Ectodermal cell (in vitro differentiated cells): ENCODE results near the gene COL17A1.

ENCODE experiments used
- H3K27ac ChIP-seq: 2 replicates; pipeline ENCODE4 v1.7.0; 2013; ENCODE audit warnings: mild to moderate bottlenecking, low read depth, low read length; ENCODE audit not compliant: insufficient read depth, poor library complexity, severe bottlenecking
- H3K27me3 ChIP-seq: 2 replicates; pipeline ENCODE4 v1.7.0; 2013; ENCODE audit warnings: mild to moderate bottlenecking, low read length; ENCODE audit not compliant: insufficient read depth, control insufficient read depth, poor library complexity, severe bottlenecking
- H3K36me3 ChIP-seq: one replicate; pipeline ENCODE4 v1.7.0; 2013; ENCODE audit warnings: low read length; ENCODE audit not compliant: control insufficient read depth, insufficient read depth
- H3K4me1 ChIP-seq: one replicate; pipeline ENCODE4 v1.7.0; 2013; ENCODE audit warnings: low read length; ENCODE audit not compliant: control insufficient read depth, insufficient read depth
- H3K4me3 ChIP-seq: 2 replicates; pipeline ENCODE4 v1.7.0; 2013; ENCODE audit warnings: low read depth, low read length, control low read depth; ENCODE audit not compliant: insufficient read depth
- H3K9me3 ChIP-seq: 2 replicates; pipeline ENCODE4 v1.7.0; 2013; ENCODE audit warnings: mild to moderate bottlenecking, low read length, moderate library complexity; ENCODE audit not compliant: control insufficient read depth
- WGBS, 2 experiments: methylation state at CpG; one replicate each; pipeline ENCODE4 v1.1.7; 2013; ENCODE audit warnings: missing lambda C conversion rate in 2 of 2; 5-methylcytosine and 5-hydroxymethylcytosine counted together

The COL17A1 gene

DNA sequence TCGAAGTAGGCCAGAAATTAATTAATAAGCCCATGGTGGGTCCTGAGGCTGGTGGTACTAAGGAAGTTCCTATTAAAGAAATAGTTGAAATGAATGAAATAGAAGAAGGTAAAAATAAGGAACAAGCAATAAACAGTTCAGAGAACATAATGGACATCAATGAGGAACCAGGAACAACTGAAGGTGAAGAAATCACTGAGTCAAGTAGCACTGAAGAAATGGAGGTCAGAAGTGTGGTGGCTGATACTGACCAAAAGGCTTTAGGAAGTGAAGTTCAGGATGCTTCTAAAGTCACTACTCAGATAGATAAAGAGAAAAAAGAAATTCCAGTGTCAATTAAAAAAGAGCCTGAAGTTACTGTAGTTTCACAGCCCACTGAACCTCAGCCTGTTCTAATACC lies 82.8 kb downstream of the COL17A1 start:
- Histone ChIP-seq H3K27ac (no peak overlapping the region), H3K4me3 (no peak overlapping the region), H3K4me1 (no peaks in the 10 kb centered on the region), H3K9me3 (no peaks in the 10 kb centered on the region), H3K27me3 (no peaks in the 10 kb centered on the region), H3K36me3 (peaks cover 7% of the 10 kb centered on the region)
- WGBS, 2 experiments, result 96 to 100% methylated on average over 1 of the region's 1 CpG

DNA sequence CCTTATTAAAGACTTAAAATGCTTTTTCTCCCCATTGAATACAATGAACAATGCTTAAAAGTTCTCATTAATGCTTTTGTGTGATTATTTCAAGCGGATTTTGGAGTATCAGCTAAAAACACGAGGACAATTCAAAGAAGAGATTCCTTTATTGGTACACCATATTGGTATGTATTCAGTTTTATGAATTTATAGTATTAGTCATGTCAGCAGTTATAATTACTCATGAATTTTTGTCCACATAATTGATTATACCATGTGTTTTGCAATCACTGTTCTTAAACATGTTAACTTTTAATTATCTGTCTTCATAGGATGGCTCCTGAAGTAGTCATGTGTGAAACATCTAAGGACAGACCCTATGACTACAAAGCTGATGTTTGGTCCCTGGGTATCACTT lies 86.9 kb downstream of the COL17A1 start:
- Histone ChIP-seq H3K27me3 (no peaks in the 10 kb centered on the region), H3K4me3 (no peak overlapping the region), H3K27ac (no peak overlapping the region), H3K4me1 (no peaks in the 10 kb centered on the region), H3K36me3 (peaks cover 7% of the 10 kb centered on the region), H3K9me3 (no peaks in the 10 kb centered on the region)
- 94 to 100% methylated on average over 1 to 2 of the region's 2 CpGs for WGBS, 2 experiments

DNA sequence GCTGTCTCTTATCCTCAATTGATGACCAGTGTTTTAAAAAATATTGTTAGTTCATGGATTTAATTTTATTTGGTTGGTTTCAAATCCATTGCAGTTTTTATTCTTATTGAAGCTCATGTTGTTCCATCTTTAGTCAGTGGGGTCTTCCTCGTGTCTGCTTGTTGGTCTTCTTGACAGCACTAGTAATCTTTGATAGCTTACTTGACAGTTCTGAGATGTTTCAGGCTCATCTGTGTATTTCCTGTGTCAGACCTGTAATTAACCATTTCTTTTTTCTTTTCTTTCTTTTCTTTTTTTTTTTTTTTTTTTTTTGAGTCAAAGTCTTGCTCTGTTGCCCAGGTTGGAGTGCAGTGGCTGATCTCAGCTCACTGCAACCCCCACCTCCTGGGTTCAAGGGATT lies 90.5 kb downstream of the COL17A1 start:
- Histone ChIP-seq H3K36me3 (no peaks in the 10 kb centered on the region), H3K27me3 (no peaks in the 10 kb centered on the region)
- WGBS, 2 experiments, result 95 to 97% methylated on average over 1 of the region's 1 CpG

DNA sequence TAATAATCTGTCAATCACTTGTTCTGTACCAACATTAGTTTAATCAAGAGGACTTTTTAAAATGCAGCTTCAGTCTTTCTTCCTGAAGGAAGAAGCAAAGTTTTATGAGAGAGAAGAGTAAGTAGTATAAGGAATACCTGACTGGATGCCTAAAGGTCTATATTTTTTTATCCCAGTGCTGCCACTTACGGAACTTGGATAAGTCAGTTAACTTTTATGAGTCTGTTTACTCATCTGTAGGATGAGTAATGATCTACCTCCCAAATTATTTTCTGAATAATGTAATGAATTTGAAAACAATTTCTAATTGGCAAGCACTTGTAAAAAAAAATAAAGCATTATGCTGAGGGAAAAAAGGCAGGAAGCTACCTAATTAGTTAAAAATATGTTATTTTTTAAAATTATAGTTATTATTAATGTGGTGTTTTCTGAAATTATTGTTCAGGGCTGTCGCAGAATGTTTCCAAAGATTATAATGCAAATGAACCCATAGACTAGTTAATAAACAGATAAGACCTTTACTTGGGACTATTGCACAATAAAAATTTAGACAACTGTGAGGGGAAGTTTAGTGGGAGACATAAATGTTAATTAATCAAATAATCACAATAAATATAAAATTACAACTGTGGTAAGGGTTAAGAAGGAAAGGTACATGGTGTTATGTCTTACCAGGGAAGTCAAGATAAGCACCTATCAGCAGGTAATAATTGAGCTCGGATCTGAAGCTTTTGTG lies 94.1 kb downstream of the COL17A1 start:
- no peak overlapping the region for H3K27ac ChIP-seq
- H3K4me3 ChIP-seq, result no peak overlapping the region
- no peaks in the 10 kb centered on the region for H3K9me3 ChIP-seq
- no peaks in the 10 kb centered on the region for H3K4me1 ChIP-seq
- no peaks in the 10 kb centered on the region for H3K36me3 ChIP-seq
- H3K27me3 ChIP-seq, result no peaks in the 10 kb centered on the region
- 85 to 93% methylated on average over 1 to 2 of the region's 3 CpGs for WGBS, 2 experiments

More for the DNA sequence above, 90.5 kb downstream of the COL17A1 start:
- H3K9me3 ChIP-seq, result no peaks in the 10 kb centered on the region
- H3K27ac ChIP-seq, result no peak overlapping the region
- no peak overlapping the region for H3K4me3 ChIP-seq
- no peaks in the 10 kb centered on the region for H3K4me1 ChIP-seq

DNA sequence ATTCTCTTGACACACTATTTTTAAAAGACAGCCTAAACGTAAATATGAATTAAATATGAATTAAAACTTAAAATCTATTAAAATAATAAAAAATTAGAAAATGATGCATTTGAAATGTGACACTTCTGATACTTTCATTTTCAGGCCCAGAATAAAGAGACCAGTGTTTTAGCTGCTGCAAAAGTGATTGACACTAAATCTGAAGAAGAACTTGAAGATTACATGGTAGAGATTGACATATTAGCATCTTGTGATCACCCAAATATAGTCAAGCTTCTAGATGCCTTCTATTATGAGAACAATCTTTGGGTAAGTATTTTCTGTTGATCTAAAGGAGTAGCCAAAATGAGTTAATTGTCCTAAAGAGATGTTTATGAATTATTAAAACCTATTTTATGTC lies 95.1 kb downstream of the COL17A1 start:
- WGBS, 2 experiments, result no CpG with 5 or more reads among the region's 1 CpG
- Histone ChIP-seq H3K27ac (no peak overlapping the region), H3K4me1 (no peaks in the 10 kb centered on the region), H3K9me3 (no peaks in the 10 kb centered on the region), H3K27me3 (no peaks in the 10 kb centered on the region), H3K36me3 (no peaks in the 10 kb centered on the region), H3K4me3 (no peak overlapping the region)

DNA sequence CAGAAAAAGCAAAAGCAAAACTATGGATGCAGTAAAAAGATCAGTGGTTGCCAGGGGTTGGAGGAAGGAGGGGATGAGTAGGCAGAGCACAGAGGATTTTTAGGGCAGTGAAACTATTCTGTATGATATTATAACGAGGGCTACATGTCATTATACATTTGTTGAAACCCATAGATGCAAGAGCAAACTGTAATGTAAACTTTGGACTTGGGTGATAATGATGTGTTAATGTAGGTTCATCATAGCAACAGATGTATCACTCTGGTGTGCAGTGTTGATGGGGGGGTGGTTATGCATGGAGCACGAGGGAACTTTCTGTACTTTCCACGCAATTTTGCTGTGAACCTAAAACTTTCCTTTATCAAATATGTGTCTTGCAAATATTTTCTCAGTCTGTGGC lies 95.6 kb downstream of the COL17A1 start:
- Histone ChIP-seq H3K9me3 (no peaks in the 10 kb centered on the region), H3K4me1 (no peaks in the 10 kb centered on the region), H3K4me3 (no peak overlapping the region), H3K27ac (no peak overlapping the region), H3K36me3 (no peaks in the 10 kb centered on the region), H3K27me3 (no peaks in the 10 kb centered on the region)
- WGBS, 2 experiments, result 94 to 97% methylated on average over 3 of the region's 3 CpGs

DNA sequence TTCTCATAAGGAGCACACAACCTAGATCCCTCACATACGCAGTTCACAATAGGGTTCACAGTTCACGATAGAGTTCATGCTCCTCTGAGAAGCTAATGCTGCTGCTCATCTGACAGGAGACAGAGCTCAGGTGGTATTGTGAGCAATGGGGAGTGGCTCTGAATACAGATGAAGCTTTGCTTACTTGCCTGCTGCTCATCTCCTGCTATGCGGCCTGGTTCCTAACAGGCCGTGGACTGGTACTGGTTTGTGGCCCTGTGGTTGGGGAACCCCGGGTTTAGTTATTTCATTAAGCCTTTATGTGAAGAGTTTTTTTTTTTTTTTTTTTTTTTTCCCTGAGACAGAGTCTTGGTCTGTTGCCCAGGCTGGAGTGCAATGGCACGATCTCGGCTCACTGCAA lies 99.3 kb downstream of the COL17A1 start:
- 95% methylated on average over 7 of the region's 7 CpGs for WGBS, 2 experiments
- Histone ChIP-seq H3K4me1 (no peaks in the 10 kb centered on the region), H3K27me3 (no peaks in the 10 kb centered on the region), H3K36me3 (no peaks in the 10 kb centered on the region), H3K4me3 (no peak overlapping the region), H3K9me3 (no peaks in the 10 kb centered on the region), H3K27ac (no peak overlapping the region)

DNA sequence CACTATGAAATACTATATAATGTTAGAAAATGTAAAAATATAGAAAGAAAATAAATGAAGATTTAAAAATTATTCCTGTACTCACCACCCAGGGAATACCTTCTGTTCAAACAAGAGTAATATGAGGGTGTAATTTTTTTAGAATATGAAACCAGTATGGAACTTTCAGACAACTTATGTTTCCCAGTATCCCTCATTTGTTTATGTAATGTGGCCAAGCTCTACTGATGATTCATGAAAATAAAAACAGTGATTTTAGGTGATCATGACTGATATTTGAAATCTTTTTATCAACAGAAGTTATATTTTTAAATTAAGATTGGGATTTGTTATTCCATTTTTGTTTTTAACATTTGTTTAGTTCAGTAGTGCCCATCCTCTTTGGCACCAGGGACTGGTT lies 100.0 kb downstream of the COL17A1 start:
- Histone ChIP-seq H3K4me1 (no peaks in the 10 kb centered on the region), H3K36me3 (no peaks in the 10 kb centered on the region), H3K27me3 (no peaks in the 10 kb centered on the region), H3K27ac (no peak overlapping the region), H3K4me3 (no peak overlapping the region), H3K9me3 (no peaks in the 10 kb centered on the region)

DNA sequence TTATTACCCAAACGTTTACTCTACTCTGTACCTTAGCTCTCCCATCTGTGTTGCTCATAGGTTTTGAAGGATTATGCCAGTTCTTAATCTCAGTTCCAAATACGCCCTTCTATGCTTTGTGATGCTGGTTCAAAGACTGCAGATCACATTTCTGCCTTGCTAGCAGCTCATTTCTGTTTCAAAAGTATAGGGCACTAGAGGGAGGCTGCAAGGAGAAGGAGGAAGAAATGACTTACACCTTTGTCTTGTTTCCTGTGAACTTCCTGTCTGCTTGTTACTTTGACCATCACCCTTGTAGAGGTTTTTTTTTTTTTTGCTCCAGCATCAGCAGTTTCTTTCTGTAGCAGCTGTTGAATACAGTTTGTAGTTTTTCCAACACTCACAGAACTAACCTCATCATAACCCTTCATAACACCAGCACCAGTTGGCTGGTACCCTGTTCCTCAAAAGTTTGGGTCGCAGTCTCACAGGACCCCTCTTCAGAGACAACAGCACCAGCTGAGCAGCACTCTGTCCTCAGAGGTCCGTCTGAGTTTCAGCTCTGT lies 102.2 kb downstream of the COL17A1 start:
- Histone ChIP-seq H3K4me1 (no peaks in the 10 kb centered on the region), H3K36me3 (no peaks in the 10 kb centered on the region), H3K27me3 (no peaks in the 10 kb centered on the region), H3K4me3 (no peak overlapping the region), H3K27ac (no peak overlapping the region), H3K9me3 (no peaks in the 10 kb centered on the region)
- WGBS, 2 experiments, result 81 to 88% methylated on average over 4 of the region's 4 CpGs

DNA sequence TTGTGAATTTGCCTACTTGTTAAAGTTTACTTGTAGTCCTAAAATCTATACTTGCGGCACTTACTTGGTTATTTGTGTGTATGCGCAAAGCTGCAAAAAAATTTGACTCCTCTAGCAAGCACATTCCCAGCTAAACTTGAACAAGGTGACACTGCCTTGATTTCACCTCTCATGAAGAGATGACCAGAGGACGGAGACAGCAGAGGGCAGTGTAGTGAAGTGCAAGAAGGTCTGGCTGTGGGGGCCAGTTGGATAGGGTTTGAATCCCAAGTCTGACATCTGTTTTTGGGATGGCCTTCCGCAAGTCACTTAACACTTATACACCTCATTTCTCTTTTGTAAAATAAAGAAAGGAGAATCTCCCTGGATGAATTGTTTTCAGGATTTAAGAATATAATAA lies 103.0 kb downstream of the COL17A1 start:
- no peak overlapping the region for H3K4me3 ChIP-seq
- 81 to 85% methylated on average over 3 of the region's 4 CpGs for WGBS, 2 experiments
- H3K4me1 ChIP-seq, result no peaks in the 10 kb centered on the region
- H3K9me3 ChIP-seq, result no peaks in the 10 kb centered on the region
- H3K27me3 ChIP-seq, result no peaks in the 10 kb centered on the region
- H3K27ac ChIP-seq, result no peak overlapping the region
- no peaks in the 10 kb centered on the region for H3K36me3 ChIP-seq
